ENCODE results near the gene TKT. TPM values are rescaled to one million over a fixed set of nuclear protein-coding genes. Genes with fewer than 3 reads are reported as not detected.

The TKT gene
- total RNA-seq, 1 experiment from 2014 or later: 761 TPM

DNA sequence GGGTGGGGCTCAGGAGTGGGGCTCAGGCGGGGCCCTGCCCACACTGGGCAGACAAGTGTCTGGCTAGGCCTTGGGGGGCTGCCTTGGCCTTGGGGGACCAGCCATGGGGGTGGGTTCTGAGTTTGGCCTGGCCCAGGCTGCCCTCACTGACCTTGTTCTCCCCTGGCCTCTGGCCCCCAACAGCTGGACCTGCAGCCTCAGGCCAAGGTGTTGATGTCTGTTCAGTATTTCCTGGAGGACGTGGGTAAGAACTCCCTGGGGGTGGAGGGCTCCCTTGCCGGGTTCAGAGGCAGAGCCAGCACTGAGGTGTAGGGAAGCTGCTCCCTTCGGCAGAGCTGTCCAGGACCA, 74.8 kb downstream of the TKT start:
- no peak for DNase-seq (ENCODE audit: low read depth)

DNA sequence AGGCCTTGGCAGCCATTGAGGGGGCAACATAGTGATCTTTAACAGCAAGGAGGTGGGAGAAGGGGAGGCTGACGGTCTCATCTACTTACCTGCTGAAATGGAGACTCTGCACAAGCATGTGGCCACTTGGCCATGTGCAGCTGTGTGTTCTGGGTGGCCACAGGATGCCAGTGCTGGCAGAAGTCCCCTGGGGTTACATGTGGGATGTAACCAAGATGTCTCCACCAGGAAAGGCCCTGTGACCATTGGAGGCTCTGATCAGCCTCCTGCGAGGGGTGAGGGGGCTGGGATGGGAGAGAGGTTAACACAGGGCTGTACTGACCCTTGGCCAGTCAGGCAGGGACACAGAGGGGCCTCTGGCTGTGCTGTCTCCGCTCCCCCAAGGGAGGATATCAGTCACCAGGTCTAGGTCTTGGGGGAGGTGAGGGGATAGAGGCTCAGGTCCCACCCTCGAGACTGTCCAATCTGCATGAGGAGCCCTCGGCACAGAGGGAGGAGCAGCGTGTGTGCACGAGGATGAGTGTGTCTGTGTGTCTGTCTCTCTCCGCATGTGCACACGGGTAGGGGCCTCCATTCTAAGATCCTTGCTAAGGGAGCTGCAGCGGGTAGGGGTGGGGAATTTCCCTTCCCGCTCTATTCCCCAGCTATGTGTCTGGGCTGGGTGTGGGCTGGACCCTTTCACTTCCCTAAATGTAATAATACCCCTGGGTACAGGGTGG, 75.4 kb downstream of the TKT start:
- no peak for DNase-seq (ENCODE audit: low read depth)

DNA sequence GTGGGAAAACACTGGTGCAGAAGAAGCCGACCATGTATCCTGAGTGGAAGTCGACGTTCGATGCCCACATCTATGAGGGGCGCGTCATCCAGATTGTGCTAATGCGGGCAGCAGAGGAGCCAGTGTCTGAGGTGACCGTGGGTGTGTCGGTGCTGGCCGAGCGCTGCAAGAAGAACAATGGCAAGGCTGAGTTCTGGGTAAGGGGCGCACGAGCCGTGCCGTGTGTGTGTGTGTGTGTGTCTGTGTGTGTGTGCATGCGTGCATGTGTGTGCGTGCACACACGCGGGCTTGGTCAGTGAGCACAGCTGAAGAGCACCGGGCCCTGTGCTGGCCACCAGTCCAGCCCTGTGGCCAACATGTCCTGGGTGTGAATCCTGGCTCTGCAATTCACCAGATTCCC, 76.2 kb downstream of the TKT start:
- no peak for DNase-seq (ENCODE audit: low read depth)

DNA sequence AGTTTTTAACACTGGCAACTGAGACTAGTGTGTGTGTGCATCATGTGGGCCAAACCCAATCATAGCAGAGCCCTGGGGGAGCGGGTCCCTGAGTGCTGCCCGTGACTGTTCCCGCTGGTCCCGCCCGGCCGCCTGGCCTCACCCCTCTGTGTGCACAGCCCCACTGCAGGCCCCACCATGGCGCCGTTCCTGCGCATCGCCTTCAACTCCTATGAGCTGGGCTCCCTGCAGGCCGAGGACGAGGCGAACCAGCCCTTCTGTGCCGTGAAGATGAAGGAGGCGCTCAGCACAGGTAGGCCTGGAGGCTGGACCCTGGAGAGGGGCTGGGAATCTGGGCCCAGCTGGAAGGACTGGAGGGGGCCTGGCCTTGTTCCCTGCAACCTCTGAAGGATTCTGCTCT, 77.6 kb downstream of the TKT start:
- DNase-seq (ENCODE audit: low read depth): no peak

DNA sequence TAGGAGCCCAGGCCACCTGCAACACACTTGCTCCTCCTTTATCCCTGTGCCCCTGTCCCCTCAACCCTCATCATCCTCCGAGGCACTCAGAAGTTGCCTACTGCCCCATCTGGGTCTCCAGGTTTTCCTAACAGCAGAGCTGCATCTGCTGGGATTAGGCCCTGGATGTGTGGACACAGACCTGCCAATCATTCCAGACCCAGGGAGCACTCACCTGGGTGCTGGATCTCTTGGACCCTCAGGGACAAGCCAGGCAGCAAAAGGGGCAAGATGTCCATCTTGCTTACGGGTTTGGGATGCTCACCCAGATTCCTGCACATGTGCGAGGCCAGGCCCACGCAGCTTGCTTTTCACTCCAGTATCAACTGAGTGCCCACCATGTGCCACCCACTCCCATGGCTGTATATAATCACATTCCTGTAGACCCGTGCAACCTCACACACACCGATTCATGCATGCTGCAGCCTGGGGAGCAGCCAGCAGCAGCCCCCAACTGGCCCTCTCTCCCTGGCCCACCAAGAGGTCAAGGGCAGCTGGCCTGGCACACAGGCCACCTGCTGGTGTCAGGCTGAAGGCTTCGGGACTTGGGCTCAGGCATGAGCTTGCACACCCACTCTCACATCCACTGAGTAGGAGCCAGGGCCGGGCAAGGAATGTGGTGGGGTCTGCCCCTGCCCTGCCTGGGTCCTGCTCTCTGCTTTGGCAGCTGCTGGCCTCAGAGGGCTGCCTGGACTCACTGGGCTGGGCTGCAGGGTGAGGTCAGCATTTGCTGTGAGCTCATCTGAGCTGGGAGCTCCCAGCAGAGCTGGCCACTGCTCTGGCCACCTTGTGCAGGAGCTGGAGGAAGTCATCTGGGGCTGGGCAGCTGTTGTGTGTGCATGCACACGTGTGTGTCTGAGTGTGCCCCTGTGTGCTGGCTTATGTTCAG, 79.9 kb downstream of the TKT start:
- DNase-seq (ENCODE audit: low read depth): no peak

Other genes with a start within 250 kb of the TKT start
- gene SFMBT1, start 209.9 kb downstream of the TKT start, total RNA-seq (2014; rRNA removed; shearing (Covaris generic)): 9.3 and 15.6 TPM in 2 replicates
- 15.7 and 19.6 TPM in 2 replicates for gene RFT1, start 125.6 kb downstream of the TKT start, total RNA-seq (2014; rRNA removed; shearing (Covaris generic))
- gene PRKCD, start 94.8 kb downstream of the TKT start, total RNA-seq (2014; rRNA removed; shearing (Covaris generic)): 4.3 and 5.0 TPM in 2 replicates
- gene DCP1A, start 91.5 kb upstream of the TKT start, total RNA-seq (2014; rRNA removed; shearing (Covaris generic)): 13.7 and 14.4 TPM in 2 replicates
- gene CACNA1D, start 238.6 kb upstream of the TKT start, total RNA-seq (2014; rRNA removed; shearing (Covaris generic)): 0.12 TPM in 1 of 2 replicates, not detected in the other